Liver (tissue), 9 donors: ENCODE measurements around the gene SCN1B. TPM values are rescaled to one million over a fixed set of nuclear protein-coding genes. Genes with fewer than 3 reads are reported as not detected.

ENCODE experiments used
- DNase-seq: peaks from one replicate; pipeline ENCODE4 v3.0.0-alpha.2; 2017; ENCODE audit warnings: low spot score
- H3K27ac ChIP-seq, 2 donors: one replicate each; pipeline ENCODE4 v1.7.0; 2013; ENCODE audit warnings: inconsistent platforms in 2 of 2, low read length in 2 of 2, control low read depth in 1 of 2, low read depth in 1 of 2, mild to moderate bottlenecking in 1 of 2
- H3K27me3 ChIP-seq, 4 donors: one replicate each; pipeline versions ENCODE4 v1.6.1 to v1.7.0; 2013; ENCODE audit warnings: low read length in 3 of 4, inconsistent platforms in 1 of 4, mild to moderate bottlenecking in 1 of 4, moderate library complexity in 1 of 4; ENCODE audit not compliant: control insufficient read depth in 4 of 4, insufficient read depth in 4 of 4
- H3K36me3 ChIP-seq, 4 donors: one replicate each; pipeline versions ENCODE4 v1.6.1 to v1.7.0; 2013; ENCODE audit warnings: low read length in 3 of 4, mild to moderate bottlenecking in 3 of 4, low read depth in 1 of 4, moderate library complexity in 1 of 4; ENCODE audit not compliant: control insufficient read depth in 4 of 4, insufficient read depth in 3 of 4
- H3K4me1 ChIP-seq, 4 donors: one replicate each; pipeline versions ENCODE4 v1.6.1 to v1.7.0; 2013; ENCODE audit warnings: low read length in 3 of 4, mild to moderate bottlenecking in 3 of 4, moderate library complexity in 1 of 4; ENCODE audit not compliant: control insufficient read depth in 4 of 4, insufficient read depth in 4 of 4
- H3K4me3 ChIP-seq, 3 donors: one replicate each; pipeline versions ENCODE4 v1.6.1 to v1.7.0; 2013; ENCODE audit warnings: low read length in 3 of 3, control low read depth in 1 of 3, low read depth in 1 of 3, mild to moderate bottlenecking in 1 of 3
- H3K9ac ChIP-seq, 2 donors: one replicate each; pipeline ENCODE4 v1.7.0; 2013; ENCODE audit warnings: low read length in 2 of 2, mild to moderate bottlenecking in 2 of 2, moderate library complexity in 2 of 2, control low read depth in 1 of 2, low read depth in 1 of 2
- H3K9me3 ChIP-seq, 4 donors: one replicate each; pipeline versions ENCODE4 v1.6.1 to v1.7.0; 2013; ENCODE audit warnings: low read length in 3 of 4; ENCODE audit not compliant: control insufficient read depth in 4 of 4
- EGR1 ChIP-seq, 2 donors: IDR thresholded peaks; 2 replicates each; pipeline ENCODE4 v1.6.1; 2016 to 2018; ENCODE audit warnings: antibody characterized with exemption in 2 of 2, low read depth in 2 of 2
- FOXA1 ChIP-seq: IDR thresholded peaks from 2 replicates; pipeline ENCODE4 v1.6.1; 2016; ENCODE audit warnings: antibody characterized with exemption
- FOXA2 ChIP-seq: IDR thresholded peaks from 2 replicates; pipeline ENCODE4 v1.6.1; 2016; ENCODE audit warnings: antibody characterized with exemption
- GABPA ChIP-seq, 2 donors: IDR thresholded peaks in 1 of 2; conservative IDR thresholded peaks in 1 of 2; 2 replicates each; pipeline ENCODE4 v1.6.1; 2016; ENCODE audit warnings: antibody characterized with exemption in 2 of 2, mild to moderate bottlenecking in 1 of 2, moderate library complexity in 1 of 2
- HNF4A ChIP-seq, 2 donors: conservative IDR thresholded peaks; 2 replicates each; pipeline ENCODE4 v1.6.1; 2016; ENCODE audit warnings: antibody characterized with exemption in 2 of 2, mild to moderate bottlenecking in 2 of 2
- HNF4G ChIP-seq: IDR thresholded peaks from 2 replicates; pipeline ENCODE4 v1.6.1; 2016; ENCODE audit warnings: antibody characterized with exemption
- JUND ChIP-seq, 2 donors: IDR thresholded peaks; 2 replicates each; pipeline ENCODE4 v1.6.1; 2016; ENCODE audit warnings: antibody characterized with exemption in 2 of 2
- NR2F2 ChIP-seq: IDR thresholded peaks from 2 replicates; pipeline ENCODE4 v1.6.1; 2016; ENCODE audit warnings: antibody characterized with exemption
- RAD21 ChIP-seq, 2 donors: IDR thresholded peaks; 2 replicates each; pipeline ENCODE4 v1.6.1; 2016; ENCODE audit warnings: antibody characterized with exemption in 2 of 2, mild to moderate bottlenecking in 2 of 2
- RXRA ChIP-seq, 2 donors: IDR thresholded peaks; 2 replicates each; pipeline ENCODE4 v1.6.1; 2017 to 2018; ENCODE audit warnings: antibody characterized with exemption in 2 of 2, mild to moderate bottlenecking in 1 of 2
- SP1 ChIP-seq: IDR thresholded peaks from 2 replicates; pipeline ENCODE4 v1.6.1; 2018; ENCODE audit warnings: antibody characterized with exemption, mild to moderate bottlenecking
- TAF1 ChIP-seq: conservative IDR thresholded peaks from 2 replicates; pipeline ENCODE4 v1.6.1; 2016; ENCODE audit warnings: antibody characterized with exemption, mild to moderate bottlenecking
- YY1 ChIP-seq: IDR thresholded peaks from 2 replicates; pipeline ENCODE4 v1.6.1; 2016; ENCODE audit warnings: antibody characterized with exemption, mild to moderate bottlenecking
- WGBS: extraction: QIAGEN DNeasy Blood & Tissue Kit; methylation state at CpG from one replicate; pipeline ENCODE4 v1.1.7; 2013; 5-methylcytosine and 5-hydroxymethylcytosine counted together
- polyA plus RNA-seq, 2 donors: library from polyadenylated mRNA; stranded (reverse) in 1 of 2; unstranded in 1 of 2; fragments of 200-250 nt in 1 of 2; fragments of >200 nt in 1 of 2; fragmentation: Nextera tagmentation in 1 of 2; extraction: Ambion mirVana in 1 of 2; gene quantifications; one replicate each; pipeline versions ENCODE4 v1.2.1 to v1.2.3, GENCODE V29; 2013 to 2015
- total RNA-seq, 2 donors: library from RNA; depleted of rRNA; stranded (reverse); fragments of >200 nt; gene quantifications; one replicate each; pipeline ENCODE4 v1.2.3, GENCODE V29; 2014
- TF ChIP-seq, protein P1 (sequence below): fragments of 150-350 bp; IDR thresholded peaks from 2 replicates; pipeline ENCODE4 v1.5.1; 2017; ENCODE audit warnings: improper control_type of control experiment, low read depth, low read length; ENCODE audit not compliant: missing input control
- TF ChIP-seq, protein P2 (sequence below): IDR thresholded peaks from 2 replicates; pipeline ENCODE4 v1.6.1; 2016; ENCODE audit warnings: antibody characterized with exemption
- TF ChIP-seq, protein P3 (sequence below): IDR thresholded peaks from 2 replicates; pipeline ENCODE4 v1.6.1; 2016; ENCODE audit warnings: antibody characterized with exemption, mild to moderate bottlenecking
- TF ChIP-seq, protein P4 (sequence below): IDR thresholded peaks from 2 replicates; pipeline ENCODE4 v1.6.1; 2016; ENCODE audit warnings: antibody characterized with exemption
- TF ChIP-seq, protein P5 (sequence below): IDR thresholded peaks from 2 replicates; pipeline ENCODE4 v1.6.1; 2016; ENCODE audit warnings: antibody characterized with exemption
- donor health status: healthy.
- donor health status: healthy.
- donor health status: healthy.
- donor health status: healthy.
- donor health status: healthy.

Gene SCN1B
- total and polyA plus RNA-seq, 4 donors, result 1.6 to 5.8 (median 3.4) TPM

DNA sequence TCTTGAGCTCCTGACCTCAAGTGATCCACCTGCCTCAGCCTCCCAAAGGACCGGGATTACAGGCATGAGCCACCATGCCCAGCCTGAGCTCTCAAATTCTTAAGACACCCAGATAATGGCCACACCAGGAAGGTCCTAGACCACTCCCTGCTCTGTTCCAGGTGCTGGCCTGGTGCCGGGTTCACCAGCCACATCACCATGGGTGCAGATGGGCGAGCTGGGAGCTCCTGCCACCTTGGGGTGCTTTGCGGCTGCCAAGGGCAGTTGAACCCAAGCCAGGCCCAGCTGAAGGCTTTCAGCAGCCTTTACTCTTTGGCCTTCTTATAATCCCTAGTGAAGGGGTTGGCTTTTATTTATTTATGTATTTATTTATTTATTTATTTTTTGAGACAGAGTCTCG, 16.2 kb downstream of the SCN1B start:
- no peak for DNase-seq
- Histone ChIP-seq H3K27ac (no peak overlapping the region), H3K4me3 (no peak overlapping the region), H3K9me3 (no peaks in the 10 kb centered on the region), H3K9ac (no peak overlapping the region), H3K27me3 (no peaks in the 10 kb centered on the region), H3K36me3 (peaks cover 5 to 12% (median 8%) of the 10 kb centered on the region in 4 donors), H3K4me1 (peaks cover 16 to 76% (median 51%) of the 10 kb centered on the region in 4 donors)
- TF ChIP-seq, protein P1, sequence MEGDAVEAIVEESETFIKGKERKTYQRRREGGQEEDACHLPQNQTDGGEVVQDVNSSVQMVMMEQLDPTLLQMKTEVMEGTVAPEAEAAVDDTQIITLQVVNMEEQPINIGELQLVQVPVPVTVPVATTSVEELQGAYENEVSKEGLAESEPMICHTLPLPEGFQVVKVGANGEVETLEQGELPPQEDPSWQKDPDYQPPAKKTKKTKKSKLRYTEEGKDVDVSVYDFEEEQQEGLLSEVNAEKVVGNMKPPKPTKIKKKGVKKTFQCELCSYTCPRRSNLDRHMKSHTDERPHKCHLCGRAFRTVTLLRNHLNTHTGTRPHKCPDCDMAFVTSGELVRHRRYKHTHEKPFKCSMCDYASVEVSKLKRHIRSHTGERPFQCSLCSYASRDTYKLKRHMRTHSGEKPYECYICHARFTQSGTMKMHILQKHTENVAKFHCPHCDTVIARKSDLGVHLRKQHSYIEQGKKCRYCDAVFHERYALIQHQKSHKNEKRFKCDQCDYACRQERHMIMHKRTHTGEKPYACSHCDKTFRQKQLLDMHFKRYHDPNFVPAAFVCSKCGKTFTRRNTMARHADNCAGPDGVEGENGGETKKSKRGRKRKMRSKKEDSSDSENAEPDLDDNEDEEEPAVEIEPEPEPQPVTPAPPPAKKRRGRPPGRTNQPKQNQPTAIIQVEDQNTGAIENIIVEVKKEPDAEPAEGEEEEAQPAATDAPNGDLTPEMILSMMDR, result no peak
- TF ChIP-seq, protein P2, sequence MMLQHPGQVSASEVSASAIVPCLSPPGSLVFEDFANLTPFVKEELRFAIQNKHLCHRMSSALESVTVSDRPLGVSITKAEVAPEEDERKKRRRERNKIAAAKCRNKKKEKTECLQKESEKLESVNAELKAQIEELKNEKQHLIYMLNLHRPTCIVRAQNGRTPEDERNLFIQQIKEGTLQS, result no peak
- 51% methylated on average over 5 of the region's 5 CpGs for WGBS

DNA sequence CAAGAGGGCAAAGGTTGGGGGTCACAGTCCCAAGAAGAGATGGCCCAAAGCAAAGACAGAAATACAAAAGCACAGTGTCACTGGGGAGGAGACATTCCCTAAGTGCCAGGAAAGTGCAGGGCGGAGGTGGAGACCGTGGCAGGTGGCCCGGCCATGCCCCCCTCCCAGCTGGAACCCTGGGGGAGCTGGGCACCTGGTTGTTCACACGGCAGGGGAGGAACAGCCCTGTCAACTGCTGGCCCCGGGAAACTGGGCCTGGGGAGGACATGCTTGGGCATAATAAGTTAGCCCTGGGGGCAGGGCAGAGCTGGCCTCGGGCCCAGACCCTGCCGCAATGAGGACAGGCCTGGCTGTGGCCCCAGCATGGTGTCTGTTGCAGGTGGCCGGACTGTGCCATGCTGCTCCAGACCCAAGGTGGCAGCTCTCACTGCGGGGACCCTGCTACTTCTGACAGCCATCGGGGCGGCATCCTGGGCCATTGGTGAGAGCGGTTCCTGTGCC, 18.7 kb downstream of the SCN1B start:
- Histone ChIP-seq H3K9ac (no peak overlapping the region), H3K27ac (peak overlapping the region; percentile 24 to 65), H3K36me3 (peaks cover 5 to 20% (median 13%) of the 10 kb centered on the region in 4 donors), H3K4me3 (no peak overlapping the region), H3K4me1 (peaks cover 18 to 63% (median 51%) of the 10 kb centered on the region in 4 donors), H3K9me3 (no peaks in the 10 kb centered on the region), H3K27me3 (no peaks in the 10 kb centered on the region)
- DNase-seq, result no peak
- WGBS, result 26% methylated on average over 12 of the region's 12 CpGs
- peak; percentile 86 for TF ChIP-seq YY1
- TF ChIP-seq EGR1 (IDR thresholded peaks at IDR 0.05; ENCODE audit: low read depth in 2 of 2), result no peak
- TF ChIP-seq, protein P2, result no peak
- TF ChIP-seq NR2F2, result no peak
- TF ChIP-seq, protein P3, sequence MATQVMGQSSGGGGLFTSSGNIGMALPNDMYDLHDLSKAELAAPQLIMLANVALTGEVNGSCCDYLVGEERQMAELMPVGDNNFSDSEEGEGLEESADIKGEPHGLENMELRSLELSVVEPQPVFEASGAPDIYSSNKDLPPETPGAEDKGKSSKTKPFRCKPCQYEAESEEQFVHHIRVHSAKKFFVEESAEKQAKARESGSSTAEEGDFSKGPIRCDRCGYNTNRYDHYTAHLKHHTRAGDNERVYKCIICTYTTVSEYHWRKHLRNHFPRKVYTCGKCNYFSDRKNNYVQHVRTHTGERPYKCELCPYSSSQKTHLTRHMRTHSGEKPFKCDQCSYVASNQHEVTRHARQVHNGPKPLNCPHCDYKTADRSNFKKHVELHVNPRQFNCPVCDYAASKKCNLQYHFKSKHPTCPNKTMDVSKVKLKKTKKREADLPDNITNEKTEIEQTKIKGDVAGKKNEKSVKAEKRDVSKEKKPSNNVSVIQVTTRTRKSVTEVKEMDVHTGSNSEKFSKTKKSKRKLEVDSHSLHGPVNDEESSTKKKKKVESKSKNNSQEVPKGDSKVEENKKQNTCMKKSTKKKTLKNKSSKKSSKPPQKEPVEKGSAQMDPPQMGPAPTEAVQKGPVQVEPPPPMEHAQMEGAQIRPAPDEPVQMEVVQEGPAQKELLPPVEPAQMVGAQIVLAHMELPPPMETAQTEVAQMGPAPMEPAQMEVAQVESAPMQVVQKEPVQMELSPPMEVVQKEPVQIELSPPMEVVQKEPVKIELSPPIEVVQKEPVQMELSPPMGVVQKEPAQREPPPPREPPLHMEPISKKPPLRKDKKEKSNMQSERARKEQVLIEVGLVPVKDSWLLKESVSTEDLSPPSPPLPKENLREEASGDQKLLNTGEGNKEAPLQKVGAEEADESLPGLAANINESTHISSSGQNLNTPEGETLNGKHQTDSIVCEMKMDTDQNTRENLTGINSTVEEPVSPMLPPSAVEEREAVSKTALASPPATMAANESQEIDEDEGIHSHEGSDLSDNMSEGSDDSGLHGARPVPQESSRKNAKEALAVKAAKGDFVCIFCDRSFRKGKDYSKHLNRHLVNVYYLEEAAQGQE, result peak; percentile 33
- TF ChIP-seq, protein P1, result no peak
- no peak for TF ChIP-seq TAF1
- peak; percentile 42 to 73 for TF ChIP-seq HNF4A (conservative IDR thresholded peaks at IDR 0.05)
- TF ChIP-seq, protein P4, sequence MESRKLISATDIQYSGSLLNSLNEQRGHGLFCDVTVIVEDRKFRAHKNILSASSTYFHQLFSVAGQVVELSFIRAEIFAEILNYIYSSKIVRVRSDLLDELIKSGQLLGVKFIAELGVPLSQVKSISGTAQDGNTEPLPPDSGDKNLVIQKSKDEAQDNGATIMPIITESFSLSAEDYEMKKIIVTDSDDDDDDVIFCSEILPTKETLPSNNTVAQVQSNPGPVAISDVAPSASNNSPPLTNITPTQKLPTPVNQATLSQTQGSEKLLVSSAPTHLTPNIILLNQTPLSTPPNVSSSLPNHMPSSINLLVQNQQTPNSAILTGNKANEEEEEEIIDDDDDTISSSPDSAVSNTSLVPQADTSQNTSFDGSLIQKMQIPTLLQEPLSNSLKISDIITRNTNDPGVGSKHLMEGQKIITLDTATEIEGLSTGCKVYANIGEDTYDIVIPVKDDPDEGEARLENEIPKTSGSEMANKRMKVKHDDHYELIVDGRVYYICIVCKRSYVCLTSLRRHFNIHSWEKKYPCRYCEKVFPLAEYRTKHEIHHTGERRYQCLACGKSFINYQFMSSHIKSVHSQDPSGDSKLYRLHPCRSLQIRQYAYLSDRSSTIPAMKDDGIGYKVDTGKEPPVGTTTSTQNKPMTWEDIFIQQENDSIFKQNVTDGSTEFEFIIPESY, result no peak
- TF ChIP-seq, protein P5, sequence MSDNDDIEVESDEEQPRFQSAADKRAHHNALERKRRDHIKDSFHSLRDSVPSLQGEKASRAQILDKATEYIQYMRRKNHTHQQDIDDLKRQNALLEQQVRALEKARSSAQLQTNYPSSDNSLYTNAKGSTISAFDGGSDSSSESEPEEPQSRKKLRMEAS, result peak; percentile 76
- peak; percentile 53 for TF ChIP-seq SP1
- peak; percentile 6 for TF ChIP-seq HNF4G
- TF ChIP-seq RXRA (IDR thresholded peaks at IDR 0.05), result peak; percentile 65 to 87
- TF ChIP-seq FOXA2, result peak; percentile 22
- TF ChIP-seq FOXA1, result no peak
- TF ChIP-seq JUND (IDR thresholded peaks at IDR 0.05), result peak in 1 of 2 donors; percentile 10
- no peak for TF ChIP-seq GABPA (IDR thresholded peaks at IDR 0.05 in 1 of 2, conservative IDR thresholded peaks at IDR 0.05 in 1 of 2)
- TF ChIP-seq RAD21 (IDR thresholded peaks at IDR 0.05), result peak; percentile 9 to 32
